Glutamatergic neuron (in vitro differentiated cells): ENCODE measurements around the gene SLC5A5. TPM values are rescaled to one million over a fixed set of nuclear protein-coding genes. Genes with fewer than 3 reads are reported as not detected.

ENCODE experiments used
- DNase-seq: peaks from one replicate; pipeline ENCODE4 v3.0.0; 2022
- H3K27ac Mint-ChIP-seq: one replicate; pipeline ENCODE4 v1.8.0; 2020; ENCODE audit warnings: mild to moderate bottlenecking, mixed read lengths, inconsistent platforms; ENCODE audit not compliant: unreplicated experiment
- H3K27me3 Mint-ChIP-seq: one replicate; pipeline ENCODE4 v1.8.0; 2020; ENCODE audit warnings: mild to moderate bottlenecking, moderate library complexity, mixed read lengths, inconsistent platforms; ENCODE audit not compliant: unreplicated experiment
- H3K36me3 Mint-ChIP-seq: one replicate; pipeline ENCODE4 v1.8.0; 2020; ENCODE audit warnings: mild to moderate bottlenecking, mixed read lengths, inconsistent platforms; ENCODE audit not compliant: unreplicated experiment
- H3K4me1 Mint-ChIP-seq: one replicate; pipeline ENCODE4 v1.8.0; 2020; ENCODE audit warnings: mild to moderate bottlenecking, low read depth, mixed read lengths, inconsistent platforms; ENCODE audit not compliant: unreplicated experiment
- H3K4me3 Mint-ChIP-seq: one replicate; pipeline ENCODE4 v1.8.0; 2020; ENCODE audit warnings: mild to moderate bottlenecking, mixed read lengths, inconsistent platforms; ENCODE audit not compliant: unreplicated experiment
- H3K9me3 Mint-ChIP-seq: one replicate; pipeline ENCODE4 v1.8.0; 2020; ENCODE audit warnings: mild to moderate bottlenecking, moderate library complexity, mixed read lengths, inconsistent platforms; ENCODE audit not compliant: unreplicated experiment
- total RNA-seq: library from RNA; stranded (reverse); fragmentation: NEBNext Ultra II Directional; extraction: Animal tissue kit (Norgen Biotek cat#: 25700); gene quantifications from one replicate; pipeline ENCODE4 v1.2.1, GENCODE V29; 2021; ENCODE audit not compliant: unreplicated experiment
- TF ChIP-seq, protein P1 (sequence below): fragments of 200-600 bp; sonication (generic); IDR thresholded peaks from one replicate; pipeline ENCODE4 v1.5.0; 2021; ENCODE audit not compliant: partially characterized antibody, unreplicated experiment

Gene SLC5A5
- total RNA-seq, 1 donor from 2014 or later: 4.3 TPM

DNA sequence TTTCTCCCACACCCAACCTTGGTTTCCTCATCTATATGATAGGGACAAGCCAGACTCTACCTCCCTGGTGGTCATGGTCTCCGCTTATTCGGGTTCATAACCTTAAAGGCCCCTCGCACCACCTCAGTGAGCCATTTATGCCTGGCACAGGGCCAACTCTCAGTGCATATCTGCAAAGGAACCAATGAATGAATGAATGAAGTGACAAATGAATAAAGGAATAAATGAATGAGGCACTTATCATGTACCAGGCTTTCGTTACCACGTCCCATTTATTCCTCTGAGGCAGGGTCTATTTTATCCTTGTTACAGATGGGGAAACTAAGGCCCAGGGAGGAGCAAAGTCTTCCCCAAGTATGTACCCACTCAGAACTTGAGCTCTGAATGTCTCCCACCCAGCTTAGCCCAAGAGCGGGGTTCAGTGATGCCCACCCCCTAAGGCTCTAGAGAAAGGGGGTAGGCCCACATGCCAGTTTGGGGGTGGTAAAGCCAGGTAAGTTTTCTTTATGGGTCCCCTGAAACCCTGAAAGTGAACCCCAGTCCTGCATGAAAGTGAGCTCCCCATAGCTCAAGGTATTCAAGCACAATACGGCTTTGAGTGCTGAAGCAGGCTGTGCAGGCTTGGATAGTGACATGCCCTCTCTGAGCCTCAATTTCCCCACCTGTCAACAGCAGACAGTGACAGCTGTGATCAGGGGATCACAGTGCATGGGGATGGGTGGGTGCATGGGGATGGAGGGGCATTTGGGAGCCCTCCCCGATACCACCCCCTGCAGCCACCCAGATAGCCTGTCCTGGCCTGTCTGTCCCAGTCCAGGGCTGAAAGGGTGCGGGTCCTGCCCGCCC is 490 bp upstream of the SLC5A5 start:
- Mint-ChIP-seq H3K4me3 (no peak overlapping the region), H3K27me3 (peaks cover 4% of the 10 kb centered on the region), H3K36me3 (no peaks in the 10 kb centered on the region), H3K27ac (no peak overlapping the region), H3K9me3 (peaks cover 3% of the 10 kb centered on the region), H3K4me1 (no peaks in the 10 kb centered on the region)
- TF ChIP-seq, protein P1, sequence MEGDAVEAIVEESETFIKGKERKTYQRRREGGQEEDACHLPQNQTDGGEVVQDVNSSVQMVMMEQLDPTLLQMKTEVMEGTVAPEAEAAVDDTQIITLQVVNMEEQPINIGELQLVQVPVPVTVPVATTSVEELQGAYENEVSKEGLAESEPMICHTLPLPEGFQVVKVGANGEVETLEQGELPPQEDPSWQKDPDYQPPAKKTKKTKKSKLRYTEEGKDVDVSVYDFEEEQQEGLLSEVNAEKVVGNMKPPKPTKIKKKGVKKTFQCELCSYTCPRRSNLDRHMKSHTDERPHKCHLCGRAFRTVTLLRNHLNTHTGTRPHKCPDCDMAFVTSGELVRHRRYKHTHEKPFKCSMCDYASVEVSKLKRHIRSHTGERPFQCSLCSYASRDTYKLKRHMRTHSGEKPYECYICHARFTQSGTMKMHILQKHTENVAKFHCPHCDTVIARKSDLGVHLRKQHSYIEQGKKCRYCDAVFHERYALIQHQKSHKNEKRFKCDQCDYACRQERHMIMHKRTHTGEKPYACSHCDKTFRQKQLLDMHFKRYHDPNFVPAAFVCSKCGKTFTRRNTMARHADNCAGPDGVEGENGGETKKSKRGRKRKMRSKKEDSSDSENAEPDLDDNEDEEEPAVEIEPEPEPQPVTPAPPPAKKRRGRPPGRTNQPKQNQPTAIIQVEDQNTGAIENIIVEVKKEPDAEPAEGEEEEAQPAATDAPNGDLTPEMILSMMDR: no peak
- no peak for DNase-seq

GRCh38 chr19:17872251-17873001 is 681 bp downstream of the SLC5A5 start:
- peaks cover 3% of the 10 kb centered on the region for H3K9me3 Mint-ChIP-seq
- H3K27me3 Mint-ChIP-seq: peaks cover 4% of the 10 kb centered on the region
- DNase-seq: no peak
- H3K27ac Mint-ChIP-seq: no peak overlapping the region
- TF ChIP-seq, protein P1: no peak
- H3K4me1 Mint-ChIP-seq: no peaks in the 10 kb centered on the region
- no peak overlapping the region for H3K4me3 Mint-ChIP-seq
- H3K36me3 Mint-ChIP-seq: no peaks in the 10 kb centered on the region

- H3K4me3 Mint-ChIP-seq: peak overlapping the region; percentile 70
- peak; percentile 87 for DNase-seq
- peaks cover 3% of the 10 kb centered on the region for H3K9me3 Mint-ChIP-seq
- H3K4me1 Mint-ChIP-seq: no peaks in the 10 kb centered on the region
- peaks cover under 1% of the 10 kb centered on the region for H3K27me3 Mint-ChIP-seq
- H3K27ac Mint-ChIP-seq: peak overlapping the region; percentile 70
- no peaks in the 10 kb centered on the region for H3K36me3 Mint-ChIP-seq
- TF ChIP-seq, protein P1: no peak
Measured at GRCh38 chr19:17873786-17874757, 2.3 kb downstream of the SLC5A5 start.

DNA sequence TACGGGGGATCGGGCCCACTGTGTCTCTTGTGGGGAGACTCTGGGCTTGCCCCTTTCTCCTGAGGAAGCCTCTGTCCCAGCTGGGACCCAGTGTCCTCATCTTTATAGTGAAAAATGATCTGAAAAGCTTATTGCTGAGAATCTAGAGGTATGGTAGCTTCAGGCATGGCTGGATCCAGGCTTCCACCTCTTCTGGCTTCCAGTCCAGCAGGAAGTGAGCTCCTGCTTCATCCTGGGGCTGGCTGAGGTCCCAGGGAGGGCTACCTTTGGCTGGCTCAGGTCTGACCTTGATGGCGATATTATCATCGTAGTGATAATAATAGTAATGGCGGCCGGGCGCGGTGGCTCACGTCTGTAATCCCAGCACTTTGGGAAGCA is 3.0 kb downstream of the SLC5A5 start:
- TF ChIP-seq, protein P1: no peak
- no peak for DNase-seq
- no peaks in the 10 kb centered on the region for H3K36me3 Mint-ChIP-seq
- no peaks in the 10 kb centered on the region for H3K4me1 Mint-ChIP-seq
- peaks cover 2% of the 10 kb centered on the region for H3K27me3 Mint-ChIP-seq
- no peak overlapping the region for H3K27ac Mint-ChIP-seq
- peak overlapping the region; percentile 70 for H3K4me3 Mint-ChIP-seq
- peaks cover 3% of the 10 kb centered on the region for H3K9me3 Mint-ChIP-seq
